Measurements from ENCODE around the gene DGKD. TPM values are rescaled to one million over a fixed set of nuclear protein-coding genes. Genes with fewer than 3 reads are reported as not detected.

The DGKD gene
- total RNA-seq, 2 donors from 2014 or later: 82.4 to 124 TPM

GRCh38 chr2:233449921-233450863, 95.9 kb downstream of the DGKD start:
- ATAC-seq (no peak), DNase-seq (ENCODE audit: low spot score) (peak; percentile 58)
- H3K4me3 Mint-ChIP-seq: no peak overlapping the region
- peaks cover 10% of the 10 kb centered on the region for H3K36me3 Mint-ChIP-seq
- H3K27ac Mint-ChIP-seq: no peak overlapping the region
- no peaks in the 10 kb centered on the region for H3K27me3 Mint-ChIP-seq
- peaks cover 0 to 3% of the 10 kb centered on the region in 2 donors for H3K4me1 Mint-ChIP-seq (ENCODE audit: low read depth in 2 of 2)
- no peaks in the 10 kb centered on the region for H3K9me3 Mint-ChIP-seq

- Mint-ChIP-seq H3K27me3 (no peaks in the 10 kb centered on the region), H3K4me3 (no peak overlapping the region), H3K27ac (no peak overlapping the region), H3K9me3 (no peaks in the 10 kb centered on the region), H3K4me1 (ENCODE audit: low read depth in 2 of 2) (peaks cover 0 to 3% of the 10 kb centered on the region in 2 donors), H3K36me3 (peaks cover 5% of the 10 kb centered on the region)
- no peak for ATAC-seq
- no peak for DNase-seq (ENCODE audit: low spot score)
These were observed 96.7 kb downstream of the DGKD start for GRCh38 chr2:233450864-233451575.

GRCh38 chr2:233451950-233452349, 97.7 kb downstream of the DGKD start:
- Mint-ChIP-seq H3K9me3 (no peaks in the 10 kb centered on the region), H3K36me3 (peaks cover 5% of the 10 kb centered on the region), H3K4me3 (no peak overlapping the region), H3K4me1 (ENCODE audit: low read depth in 2 of 2) (peaks cover 0 to 3% of the 10 kb centered on the region in 2 donors), H3K27me3 (no peaks in the 10 kb centered on the region), H3K27ac (no peak overlapping the region)
- DNase-seq (ENCODE audit: low spot score): peak; percentile 8
- no peak for ATAC-seq

GRCh38 chr2:233453111-233453915, 99.0 kb downstream of the DGKD start:
- DNase-seq (ENCODE audit: low spot score) (peak; percentile 28), ATAC-seq (no peak)
- Mint-ChIP-seq H3K27ac (no peak overlapping the region), H3K36me3 (peaks cover 2% of the 10 kb centered on the region), H3K9me3 (no peaks in the 10 kb centered on the region), H3K27me3 (no peaks in the 10 kb centered on the region), H3K4me3 (no peak overlapping the region), H3K4me1 (ENCODE audit: low read depth in 2 of 2) (peaks cover 0 to under 1% of the 10 kb centered on the region in 2 donors)

- Mint-ChIP-seq H3K27me3 (no peaks in the 10 kb centered on the region), H3K36me3 (no peaks in the 10 kb centered on the region), H3K27ac (no peak overlapping the region), H3K4me1 (ENCODE audit: low read depth in 2 of 2) (no peaks in the 10 kb centered on the region), H3K4me3 (no peak overlapping the region), H3K9me3 (no peaks in the 10 kb centered on the region)
- no peak for DNase-seq (ENCODE audit: low spot score)
- ATAC-seq: no peak
These were observed 99.6 kb downstream of the DGKD start for GRCh38 chr2:233453916-233454315.

GRCh38 chr2:233455006-233455405, 100.7 kb downstream of the DGKD start:
- no peak overlapping the region for H3K4me3 Mint-ChIP-seq
- H3K27me3 Mint-ChIP-seq: no peaks in the 10 kb centered on the region
- DNase-seq (ENCODE audit: low spot score) (peak; percentile 22), ATAC-seq (no peak)
- H3K9me3 Mint-ChIP-seq: no peaks in the 10 kb centered on the region
- no peaks in the 10 kb centered on the region for H3K36me3 Mint-ChIP-seq
- no peak overlapping the region for H3K27ac Mint-ChIP-seq
- no peaks in the 10 kb centered on the region for H3K4me1 Mint-ChIP-seq (ENCODE audit: low read depth in 2 of 2)

- Mint-ChIP-seq H3K4me3 (no peak overlapping the region), H3K36me3 (no peaks in the 10 kb centered on the region), H3K4me1 (ENCODE audit: low read depth in 2 of 2) (no peaks in the 10 kb centered on the region), H3K9me3 (no peaks in the 10 kb centered on the region), H3K27ac (no peak overlapping the region), H3K27me3 (no peaks in the 10 kb centered on the region)
- no peak for ATAC-seq
- peak; percentile 31 for DNase-seq (ENCODE audit: low spot score)
These were observed 101.2 kb downstream of the DGKD start for GRCh38 chr2:233455491-233455890.

GRCh38 chr2:233456111-233456510, 101.8 kb downstream of the DGKD start:
- Mint-ChIP-seq H3K4me1 (ENCODE audit: low read depth in 2 of 2) (no peaks in the 10 kb centered on the region), H3K27me3 (no peaks in the 10 kb centered on the region), H3K9me3 (no peaks in the 10 kb centered on the region), H3K27ac (no peak overlapping the region), H3K36me3 (no peaks in the 10 kb centered on the region), H3K4me3 (no peak overlapping the region)
- ATAC-seq (no peak), DNase-seq (ENCODE audit: low spot score) (peak; percentile 22)

- Mint-ChIP-seq H3K27ac (peak overlapping the region in 1 of 2 donors; percentile 34), H3K36me3 (no peaks in the 10 kb centered on the region), H3K27me3 (no peaks in the 10 kb centered on the region), H3K4me3 (no peak overlapping the region), H3K9me3 (no peaks in the 10 kb centered on the region), H3K4me1 (ENCODE audit: low read depth in 2 of 2) (no peaks in the 10 kb centered on the region)
- DNase-seq (ENCODE audit: low spot score) (peak; percentile 29), ATAC-seq (no peak)
These were observed 102.6 kb downstream of the DGKD start for GRCh38 chr2:233456934-233457333.

GRCh38 chr2:233457356-233457755, 103.1 kb downstream of the DGKD start:
- Mint-ChIP-seq H3K27ac (peak overlapping the region in 1 of 2 donors; percentile 34), H3K9me3 (no peaks in the 10 kb centered on the region), H3K4me1 (ENCODE audit: low read depth in 2 of 2) (no peaks in the 10 kb centered on the region), H3K4me3 (no peak overlapping the region), H3K27me3 (no peaks in the 10 kb centered on the region), H3K36me3 (no peaks in the 10 kb centered on the region)
- no peak for ATAC-seq
- DNase-seq (ENCODE audit: low spot score): peak; percentile 28

GRCh38 chr2:233458031-233458610, 103.8 kb downstream of the DGKD start:
- no peaks in the 10 kb centered on the region for H3K36me3 Mint-ChIP-seq
- H3K4me1 Mint-ChIP-seq (ENCODE audit: low read depth in 2 of 2): no peaks in the 10 kb centered on the region
- no peaks in the 10 kb centered on the region for H3K27me3 Mint-ChIP-seq
- ATAC-seq: no peak
- H3K27ac Mint-ChIP-seq: no peak overlapping the region
- H3K9me3 Mint-ChIP-seq: no peaks in the 10 kb centered on the region
- DNase-seq (ENCODE audit: low spot score): peak; percentile 56
- no peak overlapping the region for H3K4me3 Mint-ChIP-seq

GRCh38 chr2:233458826-233459225, 104.5 kb downstream of the DGKD start:
- Mint-ChIP-seq H3K27ac (no peak overlapping the region), H3K36me3 (peaks cover 7% of the 10 kb centered on the region), H3K27me3 (no peaks in the 10 kb centered on the region), H3K4me3 (no peak overlapping the region), H3K4me1 (ENCODE audit: low read depth in 2 of 2) (peaks cover 0 to 3% of the 10 kb centered on the region in 2 donors), H3K9me3 (no peaks in the 10 kb centered on the region)
- no peak for ATAC-seq
- no peak for DNase-seq (ENCODE audit: low spot score)

GRCh38 chr2:233459426-233459825, 105.1 kb downstream of the DGKD start:
- H3K4me1 Mint-ChIP-seq (ENCODE audit: low read depth in 2 of 2): peaks cover 0 to 3% of the 10 kb centered on the region in 2 donors
- H3K27me3 Mint-ChIP-seq: no peaks in the 10 kb centered on the region
- no peak overlapping the region for H3K4me3 Mint-ChIP-seq
- no peak overlapping the region for H3K27ac Mint-ChIP-seq
- ATAC-seq: no peak
- no peak for DNase-seq (ENCODE audit: low spot score)
- H3K36me3 Mint-ChIP-seq: peaks cover 7% of the 10 kb centered on the region
- no peaks in the 10 kb centered on the region for H3K9me3 Mint-ChIP-seq
